Endodermal cell (in vitro differentiated cells): Measurements from ENCODE around the gene KCNQ5. TPM values are rescaled to one million over a fixed set of nuclear protein-coding genes. Genes with fewer than 3 reads are reported as not detected.

Source experiments
- DNase-seq: peaks from one replicate; pipeline ENCODE4 v3.0.0-alpha.2; 2017
- H3K27ac ChIP-seq: 2 replicates; pipeline ENCODE4 v1.5.1; 2013; ENCODE audit warnings: mild to moderate bottlenecking, low read depth, low read length, moderate library complexity
- H3K27me3 ChIP-seq: 2 replicates; pipeline ENCODE4 v1.6.1; 2013; ENCODE audit warnings: mild to moderate bottlenecking, low read length, moderate library complexity; ENCODE audit not compliant: insufficient read depth, control insufficient read depth, poor library complexity, severe bottlenecking
- H3K36me3 ChIP-seq: 2 replicates; pipeline ENCODE4 v1.7.0; 2013; ENCODE audit warnings: mild to moderate bottlenecking, low read length, moderate library complexity; ENCODE audit not compliant: control insufficient read depth, insufficient read depth
- H3K4me1 ChIP-seq: one replicate; pipeline ENCODE4 v1.7.0; 2013; ENCODE audit warnings: low read length; ENCODE audit not compliant: control insufficient read depth, insufficient read depth
- H3K4me3 ChIP-seq: 2 replicates; pipeline ENCODE4 v1.5.1; 2013; ENCODE audit warnings: mild to moderate bottlenecking, low read length, moderate library complexity
- H3K9ac ChIP-seq: 2 replicates; pipeline ENCODE4 v1.6.1; 2013; ENCODE audit warnings: mild to moderate bottlenecking, low read length, moderate library complexity; ENCODE audit not compliant: poor library complexity, severe bottlenecking; ENCODE audit errors: extremely low read depth
- H3K9me3 ChIP-seq: 2 replicates; pipeline ENCODE4 v1.6.1; 2013; ENCODE audit warnings: mild to moderate bottlenecking, low read length, moderate library complexity; ENCODE audit not compliant: control insufficient read depth
- H3K27ac Mint-ChIP-seq: 2 replicates; pipeline ENCODE4 v1.8.0; 2020; ENCODE audit warnings: mixed read lengths
- H3K27me3 Mint-ChIP-seq: 2 replicates; pipeline ENCODE4 v1.8.0; 2021; ENCODE audit warnings: mild to moderate bottlenecking, mixed read lengths; ENCODE audit not compliant: insufficient read depth
- H3K36me3 Mint-ChIP-seq: 2 replicates; pipeline ENCODE4 v1.8.0; 2020; ENCODE audit warnings: low read depth, mixed read lengths
- H3K4me1 Mint-ChIP-seq: 2 replicates; pipeline ENCODE4 v1.8.0; 2020; ENCODE audit warnings: mixed read lengths
- H3K4me3 Mint-ChIP-seq: 2 replicates; pipeline ENCODE4 v1.8.0; 2020; ENCODE audit warnings: mild to moderate bottlenecking, moderate library complexity, mixed read lengths
- H3K9me3 Mint-ChIP-seq: 2 replicates; pipeline ENCODE4 v1.8.0; 2020; ENCODE audit warnings: mild to moderate bottlenecking, mixed read lengths
- WGBS, 2 experiments: methylation state at CpG; one replicate each; pipeline versions ENCODE4 v1.1.5 to v1.1.7; 2013; ENCODE audit warnings: missing lambda C conversion rate in 2 of 2, mixed read lengths in 1 of 2; ENCODE audit not compliant: insufficient coverage in 1 of 2, insufficient read length in 1 of 2; 5-methylcytosine and 5-hydroxymethylcytosine counted together
- total RNA-seq, 2 donors: library from RNA; stranded (reverse); fragmentation: NEBNext Ultra II Directional in 1 of 2; extraction: Animal tissue kit (Norgen Biotek cat#: 25700) in 1 of 2; gene quantifications; 2 replicates in 1 of 2; 3 replicates in 1 of 2; pipeline ENCODE4 v1.2.1, GENCODE V29; 2021
- TF ChIP-seq, protein P1 (sequence below): fragments of 200-600 bp; sonication (generic); conservative IDR thresholded peaks from 2 replicates; pipeline ENCODE4 v1.5.0; 2021; ENCODE audit warnings: antibody characterized with exemption, mild to moderate bottlenecking

KCNQ5 gene
- total RNA-seq, 2 donors from 2014 or later = 2.4 to 8.3 TPM

DNA sequence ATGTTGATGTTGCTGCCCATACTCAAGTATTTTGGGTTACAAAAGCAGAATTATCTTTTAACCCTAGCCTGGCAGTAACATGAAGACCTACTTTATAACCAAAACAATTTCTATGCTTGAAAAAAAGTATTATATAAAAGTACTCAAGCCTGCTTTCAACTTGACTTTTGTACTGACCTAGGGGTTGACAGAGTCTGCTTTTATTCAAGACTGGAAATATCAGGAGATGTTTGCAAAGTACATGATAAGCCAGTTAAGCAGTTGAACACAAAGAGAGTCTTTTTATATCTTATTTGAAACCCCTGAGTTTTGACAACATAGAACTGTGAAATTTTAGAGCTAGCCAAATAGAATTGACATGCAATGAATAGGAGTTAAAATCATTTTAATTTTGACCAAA, 159.8 kb downstream of the KCNQ5 start:
- H3K27me3 ChIP-seq = no peaks in the 10 kb centered on the region
- no peak overlapping the region for H3K27ac ChIP-seq

DNA sequence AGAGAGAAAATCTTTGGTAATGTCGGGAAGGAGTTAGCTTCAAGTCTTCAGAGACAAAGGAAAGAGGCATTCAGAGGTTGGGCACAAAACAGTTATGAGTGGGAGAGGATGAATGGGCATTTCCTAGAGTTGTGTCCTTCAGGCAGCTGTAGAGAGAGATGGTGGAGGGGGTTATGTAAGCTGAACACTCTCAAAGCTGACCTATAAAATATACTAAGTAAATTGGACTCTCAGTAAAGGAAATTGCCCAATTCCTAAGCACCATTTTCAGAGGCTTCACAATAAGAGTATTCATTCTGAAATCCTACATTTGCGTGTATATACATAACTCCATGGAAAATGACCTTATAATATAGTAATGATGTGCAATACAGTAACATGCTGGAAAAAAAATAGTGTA, 161.2 kb downstream of the KCNQ5 start:
- H3K9me3 Mint-ChIP-seq = no peaks in the 10 kb centered on the region

More for the DNA sequence above, 159.8 kb downstream of the KCNQ5 start:
- H3K9me3 Mint-ChIP-seq = no peaks in the 10 kb centered on the region
- no peak overlapping the region for H3K4me3 Mint-ChIP-seq
- Histone ChIP-seq H3K9ac (no peak overlapping the region), H3K4me3 (no peak overlapping the region), H3K4me1 (no peaks in the 10 kb centered on the region), H3K36me3 (no peaks in the 10 kb centered on the region), H3K9me3 (no peaks in the 10 kb centered on the region)
- no peaks in the 10 kb centered on the region for H3K27me3 Mint-ChIP-seq
- H3K36me3 Mint-ChIP-seq = no peaks in the 10 kb centered on the region
- DNase-seq = no peak
- TF ChIP-seq, protein P1, sequence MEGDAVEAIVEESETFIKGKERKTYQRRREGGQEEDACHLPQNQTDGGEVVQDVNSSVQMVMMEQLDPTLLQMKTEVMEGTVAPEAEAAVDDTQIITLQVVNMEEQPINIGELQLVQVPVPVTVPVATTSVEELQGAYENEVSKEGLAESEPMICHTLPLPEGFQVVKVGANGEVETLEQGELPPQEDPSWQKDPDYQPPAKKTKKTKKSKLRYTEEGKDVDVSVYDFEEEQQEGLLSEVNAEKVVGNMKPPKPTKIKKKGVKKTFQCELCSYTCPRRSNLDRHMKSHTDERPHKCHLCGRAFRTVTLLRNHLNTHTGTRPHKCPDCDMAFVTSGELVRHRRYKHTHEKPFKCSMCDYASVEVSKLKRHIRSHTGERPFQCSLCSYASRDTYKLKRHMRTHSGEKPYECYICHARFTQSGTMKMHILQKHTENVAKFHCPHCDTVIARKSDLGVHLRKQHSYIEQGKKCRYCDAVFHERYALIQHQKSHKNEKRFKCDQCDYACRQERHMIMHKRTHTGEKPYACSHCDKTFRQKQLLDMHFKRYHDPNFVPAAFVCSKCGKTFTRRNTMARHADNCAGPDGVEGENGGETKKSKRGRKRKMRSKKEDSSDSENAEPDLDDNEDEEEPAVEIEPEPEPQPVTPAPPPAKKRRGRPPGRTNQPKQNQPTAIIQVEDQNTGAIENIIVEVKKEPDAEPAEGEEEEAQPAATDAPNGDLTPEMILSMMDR = no peak
- no peak overlapping the region for H3K27ac Mint-ChIP-seq
- H3K4me1 Mint-ChIP-seq = no peaks in the 10 kb centered on the region

DNA sequence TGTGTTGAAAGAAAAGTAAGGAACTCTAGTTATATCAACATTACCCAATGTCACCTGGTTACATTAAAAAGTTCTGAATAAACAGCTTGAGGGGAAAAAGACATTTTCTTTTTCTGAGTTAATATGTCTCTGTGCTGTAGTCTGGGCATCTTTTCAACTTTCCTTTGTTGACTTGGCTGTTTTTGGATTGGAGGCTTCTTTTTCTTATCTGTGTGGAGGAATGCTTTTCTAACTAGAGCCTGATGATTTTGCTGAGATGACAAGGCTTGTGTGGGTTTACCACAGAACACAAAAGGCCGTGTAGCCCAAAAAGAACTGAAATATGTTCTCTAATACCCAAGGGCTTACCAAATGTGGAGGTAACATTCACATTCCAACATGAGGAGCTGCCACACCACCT, 161.8 kb downstream of the KCNQ5 start:
- Mint-ChIP-seq H3K27me3 (no peaks in the 10 kb centered on the region), H3K27ac (no peak overlapping the region), H3K4me3 (no peak overlapping the region), H3K9me3 (no peaks in the 10 kb centered on the region), H3K36me3 (no peaks in the 10 kb centered on the region), H3K4me1 (no peaks in the 10 kb centered on the region)
- TF ChIP-seq, protein P1 = no peak
- DNase-seq = no peak
- H3K9me3 ChIP-seq = no peaks in the 10 kb centered on the region
- H3K9ac ChIP-seq = no peak overlapping the region
- WGBS, 2 experiments = 67 to 89% methylated on average over 1 of the region's 1 CpG
- H3K27ac ChIP-seq = no peak overlapping the region
- no peak overlapping the region for H3K4me3 ChIP-seq
- no peaks in the 10 kb centered on the region for H3K4me1 ChIP-seq
- H3K36me3 ChIP-seq = no peaks in the 10 kb centered on the region
- no peaks in the 10 kb centered on the region for H3K27me3 ChIP-seq

More for the DNA sequence above, 161.2 kb downstream of the KCNQ5 start:
- H3K27me3 Mint-ChIP-seq = no peaks in the 10 kb centered on the region
- H3K4me3 ChIP-seq = no peak overlapping the region
- no peak overlapping the region for H3K4me3 Mint-ChIP-seq
- no peak for DNase-seq
- TF ChIP-seq, protein P1 = no peak
- H3K36me3 ChIP-seq = no peaks in the 10 kb centered on the region
- H3K27ac Mint-ChIP-seq = no peak overlapping the region
- WGBS, 2 experiments = 97% methylated on average over 2 of the region's 2 CpGs; no CpG with 5 or more reads in 1 of the 2 experiments
- H3K36me3 Mint-ChIP-seq = no peaks in the 10 kb centered on the region
- H3K9me3 ChIP-seq = no peaks in the 10 kb centered on the region
- H3K27me3 ChIP-seq = no peaks in the 10 kb centered on the region
- H3K27ac ChIP-seq = no peak overlapping the region
- no peaks in the 10 kb centered on the region for H3K4me1 Mint-ChIP-seq
- no peaks in the 10 kb centered on the region for H3K4me1 ChIP-seq
- H3K9ac ChIP-seq = no peak overlapping the region
